IMR-90 (cell line): Measurements from ENCODE around the gene ADAMTS16. TPM values are rescaled to one million over a fixed set of nuclear protein-coding genes. Genes with fewer than 3 reads are reported as not detected.

ENCODE experiments used
- ATAC-seq: fragments of 200-7000 bp; cut with Tn5 transposase; 2 replicates; pipeline ENCODE4 v1.9.1; 2020; ENCODE audit warnings: low read depth, mild to moderate bottlenecking, moderate library complexity
- BruUV-seq: library from RNA; stranded (reverse); fragments of 400-500 nt; replicated peaks from 2 replicates; lab custom pipeline; 2021; lab: Mats Ljungman, UMichigan
- CTCF ChIA-PET: fragments of 300-600 bp; formaldehyde crosslinking; extraction: SDS; loops from one replicate; lab custom pipeline; 2021; ENCODE audit warnings: antibody characterized with exemption; lab: Yijun Ruan, JAX
- POLR2A ChIA-PET: fragments of 300-600 bp; sonication (Branson Sonifier 250); formaldehyde crosslinking; loops from one replicate; lab custom pipeline; 2022; ENCODE audit warnings: antibody characterized with exemption; ENCODE audit not compliant: unreplicated experiment; lab: Charles Lee
- DNase-seq: peaks from one replicate; pipeline ENCODE4 v3.0.0; 2013
- H2AFZ ChIP-seq: replicated peaks from 2 replicates; pipeline ENCODE3; 2013; ENCODE audit warnings: low read length, mild to moderate bottlenecking; ENCODE audit not compliant: poor library complexity
- H2AK5ac ChIP-seq: 2 replicates; pipeline ENCODE4 v1.6.1; 2013; ENCODE audit warnings: low read depth, low read length, inconsistent platforms
- H2AK9ac ChIP-seq: replicated peaks from 2 replicates; pipeline ENCODE3; 2013; ENCODE audit warnings: mild to moderate bottlenecking, low read depth, low read length, moderate library complexity; ENCODE audit not compliant: poor library complexity
- H2BK120ac ChIP-seq: 2 replicates; pipeline ENCODE4 v1.6.1; 2013; ENCODE audit warnings: low read depth, low read length, inconsistent platforms
- H2BK15ac ChIP-seq: 3 replicates; pipeline ENCODE4 v1.6.1; 2013; ENCODE audit warnings: low read depth, low read length, inconsistent platforms
- H2BK20ac ChIP-seq: 2 replicates; pipeline ENCODE4 v1.6.1; 2013; ENCODE audit warnings: low read depth, mild to moderate bottlenecking, inconsistent platforms, low read length, moderate library complexity
- H2BK5ac ChIP-seq: 2 replicates; pipeline ENCODE4 v1.6.1; 2013; ENCODE audit warnings: mild to moderate bottlenecking, low read depth, low read length, inconsistent platforms; ENCODE audit not compliant: poor library complexity, severe bottlenecking
- H3K14ac ChIP-seq: replicated peaks from 2 replicates; pipeline ENCODE4 v1.6.1; 2013; ENCODE audit warnings: low read depth, low read length, inconsistent platforms
- H3K18ac ChIP-seq: 2 replicates; pipeline ENCODE4 v1.6.1; 2013; ENCODE audit warnings: low read depth, low read length, control low read depth
- H3K23ac ChIP-seq: 2 replicates; pipeline ENCODE4 v1.6.1; 2013; ENCODE audit warnings: low read depth, low read length, inconsistent platforms
- H3K27ac ChIP-seq: 2 replicates; pipeline ENCODE4 v1.5.1; 2013; ENCODE audit warnings: mild to moderate bottlenecking, control low read depth, low read length; ENCODE audit not compliant: insufficient read depth
- H3K27me3 ChIP-seq: 2 replicates; pipeline ENCODE4 v1.6.1; 2013; ENCODE audit warnings: low read length; ENCODE audit not compliant: control insufficient read depth, insufficient read depth
- H3K36me3 ChIP-seq: 2 replicates; pipeline ENCODE4 v1.6.1; 2013; ENCODE audit warnings: low read length, mixed read lengths; ENCODE audit not compliant: control insufficient read depth, insufficient read depth
- H3K4ac ChIP-seq: 2 replicates; pipeline ENCODE4 v1.6.1; 2013; ENCODE audit warnings: low read depth, low read length, inconsistent platforms
- H3K4me1 ChIP-seq: 2 replicates; pipeline ENCODE4 v1.6.1; 2013; ENCODE audit warnings: low read length, mixed read lengths; ENCODE audit not compliant: control insufficient read depth, insufficient read depth
- H3K4me2 ChIP-seq: 2 replicates; pipeline ENCODE4 v1.6.1; 2013; ENCODE audit warnings: low read depth, mild to moderate bottlenecking, control low read depth, low read length, moderate library complexity
- H3K4me3 ChIP-seq: 2 replicates; pipeline ENCODE4 v1.5.1; 2013; ENCODE audit warnings: low read depth, mild to moderate bottlenecking, control low read depth, low read length, moderate library complexity; ENCODE audit not compliant: insufficient read depth
- H3K56ac ChIP-seq: 2 replicates; pipeline ENCODE4 v1.6.1; 2013; ENCODE audit warnings: low read length, inconsistent platforms; ENCODE audit not compliant: insufficient read depth; ENCODE audit errors: extremely low read depth
- H3K79me1 ChIP-seq, 2 experiments: 2 replicates each; pipeline ENCODE4 v1.6.1; 2013; ENCODE audit warnings: low read length in 2 of 2, inconsistent platforms in 1 of 2, low read depth in 1 of 2
- H3K9ac ChIP-seq: 2 replicates; pipeline ENCODE4 v1.6.1; 2013; ENCODE audit warnings: low read depth, low read length, control low read depth
- H3K9me1 ChIP-seq: 2 replicates; pipeline ENCODE4 v1.6.1; 2013; ENCODE audit warnings: low read length, inconsistent platforms; ENCODE audit not compliant: insufficient read depth
- H3K9me3 ChIP-seq: 2 replicates; pipeline ENCODE4 v1.6.1; 2013; ENCODE audit warnings: low read length; ENCODE audit not compliant: control insufficient read depth, insufficient read depth
- H4K20me1 ChIP-seq: 2 replicates; pipeline ENCODE4 v1.6.1; 2013; ENCODE audit warnings: low read length, inconsistent platforms; ENCODE audit not compliant: insufficient read depth
- H4K5ac ChIP-seq: 2 replicates; pipeline ENCODE4 v1.6.1; 2013; ENCODE audit warnings: mild to moderate bottlenecking, low read depth, low read length, control low read depth
- H4K8ac ChIP-seq, 2 experiments: 2 replicates each; pipeline ENCODE4 v1.6.1; 2013; ENCODE audit warnings: low read depth in 2 of 2, low read length in 2 of 2, control low read depth in 1 of 2, inconsistent platforms in 1 of 2
- H4K91ac ChIP-seq: 2 replicates; pipeline ENCODE4 v1.6.1; 2013; ENCODE audit warnings: low read depth, low read length, inconsistent platforms; ENCODE audit not compliant: insufficient read depth
- BHLHE40 ChIP-seq: fragments of 150-350 bp; IDR thresholded peaks from 2 replicates; pipeline ENCODE4 v1.6.1; 2016; ENCODE audit warnings: mild to moderate bottlenecking, low read depth, low read length
- CEBPB ChIP-seq: IDR thresholded peaks from 2 replicates; pipeline ENCODE4 v1.6.1; 2012; ENCODE audit warnings: low read depth, low read length, improper control_type of control experiment
- FOS ChIP-seq: fragments of 150-350 bp; IDR thresholded peaks from 2 replicates; pipeline ENCODE4 v1.6.1; 2016; ENCODE audit warnings: low read depth, low read length
- MAFK ChIP-seq: IDR thresholded peaks from 2 replicates; pipeline ENCODE4 v1.6.1; 2012; ENCODE audit warnings: low read depth, low read length, improper control_type of control experiment
- MAZ ChIP-seq: IDR thresholded peaks from 2 replicates; pipeline ENCODE4 v1.6.1; 2012; ENCODE audit warnings: low read depth, mild to moderate bottlenecking, low read length, improper control_type of control experiment, moderate library complexity, borderline replicate concordance
- MXI1 ChIP-seq: IDR thresholded peaks from 2 replicates; pipeline ENCODE4 v1.6.1; 2012; ENCODE audit warnings: low read depth, mild to moderate bottlenecking, low read length, moderate library complexity, borderline replicate concordance
- NFE2L2 ChIP-seq: fragments of 150-350 bp; IDR thresholded peaks from 2 replicates; pipeline ENCODE4 v1.6.1; 2016; ENCODE audit warnings: low read depth, mild to moderate bottlenecking, low read length
- POLR2A ChIP-seq: IDR thresholded peaks from 2 replicates; pipeline ENCODE4 v1.6.1; 2012; ENCODE audit warnings: mild to moderate bottlenecking, low read depth, low read length
- RAD21 ChIP-seq: IDR thresholded peaks from 2 replicates; pipeline ENCODE4 v1.6.1; 2012; ENCODE audit warnings: low read length, improper control_type of control experiment
- RCOR1 ChIP-seq: IDR thresholded peaks from 2 replicates; pipeline ENCODE4 v1.6.1; 2012; ENCODE audit warnings: mild to moderate bottlenecking, low read length, improper control_type of control experiment; ENCODE audit not compliant: insufficient replicate concordance
- RFX5 ChIP-seq: IDR thresholded peaks from 2 replicates; pipeline ENCODE4 v1.8.0; 2012; ENCODE audit warnings: low read depth, mild to moderate bottlenecking, low read length, moderate library complexity
- SMC3 ChIP-seq: fragments of 150-350 bp; IDR thresholded peaks from 2 replicates; pipeline ENCODE4 v1.6.1; 2016; ENCODE audit warnings: low read depth, mild to moderate bottlenecking, antibody characterized with exemption, low read length, moderate library complexity
- WGBS, 2 experiments: methylation state at CpG; one replicate each; pipeline versions ENCODE4 v1.1.5 to v1.1.7; 2013; ENCODE audit warnings: missing lambda C conversion rate in 2 of 2; ENCODE audit not compliant: insufficient read length in 1 of 2; ENCODE audit errors: extremely low coverage in 2 of 2; 5-methylcytosine and 5-hydroxymethylcytosine counted together
- dilution Hi-C: fragments of 300-500 bp; cut with HindIII; formaldehyde crosslinking; loops from one replicate; pipeline ENCODE4 v1.14.3; 2018; ENCODE audit warnings: low sequenced_read_pairs; ENCODE audit not compliant: unreplicated experiment
- in situ Hi-C: fragments of 300-500 bp; cut with MboI; formaldehyde crosslinking; loops from 3 replicates; pipeline ENCODE4 v1.14.3; 2019; ENCODE audit warnings: low sequenced_read_pairs, inconsistent platforms, mixed read lengths
- intact Hi-C: fragments of 100-400 bp; cut with micrococcal nuclease; formaldehyde crosslinking; loops from 2 replicates; pipeline ENCODE4 v1.10.0; 2022
- polyA plus RNA-seq, 3 experiments: library from polyadenylated mRNA; depleted of rRNA; stranded (reverse); fragments of >200 nt; gene quantifications; 2 replicates each; pipeline ENCODE4 v1.2.3, GENCODE V29; 2012; ENCODE audit warnings: low replicate concordance in 1 of 3
- total RNA-seq: library from RNA; depleted of rRNA; stranded (reverse); fragments of >200 nt; gene quantifications from 2 replicates; pipeline ENCODE4 v1.2.3, GENCODE V29; 2012
- TF ChIP-seq, protein P1 (sequence below): conservative IDR thresholded peaks from 2 replicates; pipeline ENCODE4 v1.5.1; 2012; ENCODE audit warnings: mild to moderate bottlenecking, low read depth, low read length, improper control_type of control experiment
- TF ChIP-seq, protein P2 (sequence below): fragments of 150-350 bp; IDR thresholded peaks from 2 replicates; pipeline ENCODE4 v1.6.1; 2016; ENCODE audit warnings: low read depth, mild to moderate bottlenecking, low read length, moderate library complexity, borderline replicate concordance
- TF ChIP-seq, protein P3 (sequence below): fragments of 150-350 bp; IDR thresholded peaks from 2 replicates; pipeline ENCODE4 v1.6.1; 2017; ENCODE audit warnings: mild to moderate bottlenecking, antibody characterized with exemption, low read length, low read depth

Gene ADAMTS16
- total and polyA plus RNA-seq, 2 of the 4 experiments (the other 2 are of a cell fraction), result 0.09 to 0.18 TPM

DNA sequence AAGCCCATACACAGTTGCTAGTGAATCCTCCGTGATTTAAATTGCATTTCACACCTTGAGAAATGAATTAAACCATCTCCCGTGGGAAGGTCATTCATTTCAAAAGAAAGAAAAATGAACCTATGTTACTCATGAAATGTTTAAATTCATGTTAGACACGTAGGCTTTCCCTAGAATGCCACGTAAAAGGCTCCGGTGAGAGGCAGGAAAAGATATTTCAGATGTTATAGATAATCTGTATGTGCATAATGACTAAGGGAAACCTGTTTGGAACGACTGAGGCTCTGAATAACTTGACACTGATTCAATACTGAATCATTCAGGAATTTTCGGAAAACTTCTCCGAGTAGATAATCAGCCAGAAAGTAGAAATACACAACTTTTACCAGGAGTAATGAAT is 148.1 kb downstream of the ADAMTS16 start:
- TF ChIP-seq, protein P1, sequence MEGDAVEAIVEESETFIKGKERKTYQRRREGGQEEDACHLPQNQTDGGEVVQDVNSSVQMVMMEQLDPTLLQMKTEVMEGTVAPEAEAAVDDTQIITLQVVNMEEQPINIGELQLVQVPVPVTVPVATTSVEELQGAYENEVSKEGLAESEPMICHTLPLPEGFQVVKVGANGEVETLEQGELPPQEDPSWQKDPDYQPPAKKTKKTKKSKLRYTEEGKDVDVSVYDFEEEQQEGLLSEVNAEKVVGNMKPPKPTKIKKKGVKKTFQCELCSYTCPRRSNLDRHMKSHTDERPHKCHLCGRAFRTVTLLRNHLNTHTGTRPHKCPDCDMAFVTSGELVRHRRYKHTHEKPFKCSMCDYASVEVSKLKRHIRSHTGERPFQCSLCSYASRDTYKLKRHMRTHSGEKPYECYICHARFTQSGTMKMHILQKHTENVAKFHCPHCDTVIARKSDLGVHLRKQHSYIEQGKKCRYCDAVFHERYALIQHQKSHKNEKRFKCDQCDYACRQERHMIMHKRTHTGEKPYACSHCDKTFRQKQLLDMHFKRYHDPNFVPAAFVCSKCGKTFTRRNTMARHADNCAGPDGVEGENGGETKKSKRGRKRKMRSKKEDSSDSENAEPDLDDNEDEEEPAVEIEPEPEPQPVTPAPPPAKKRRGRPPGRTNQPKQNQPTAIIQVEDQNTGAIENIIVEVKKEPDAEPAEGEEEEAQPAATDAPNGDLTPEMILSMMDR, result no peak
- TF ChIP-seq, protein P2, sequence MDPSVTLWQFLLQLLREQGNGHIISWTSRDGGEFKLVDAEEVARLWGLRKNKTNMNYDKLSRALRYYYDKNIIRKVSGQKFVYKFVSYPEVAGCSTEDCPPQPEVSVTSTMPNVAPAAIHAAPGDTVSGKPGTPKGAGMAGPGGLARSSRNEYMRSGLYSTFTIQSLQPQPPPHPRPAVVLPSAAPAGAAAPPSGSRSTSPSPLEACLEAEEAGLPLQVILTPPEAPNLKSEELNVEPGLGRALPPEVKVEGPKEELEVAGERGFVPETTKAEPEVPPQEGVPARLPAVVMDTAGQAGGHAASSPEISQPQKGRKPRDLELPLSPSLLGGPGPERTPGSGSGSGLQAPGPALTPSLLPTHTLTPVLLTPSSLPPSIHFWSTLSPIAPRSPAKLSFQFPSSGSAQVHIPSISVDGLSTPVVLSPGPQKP, result no peak
- TF ChIP-seq BHLHE40 (no peak), FOS (no peak), MAFK (no peak), RCOR1 (no peak), CEBPB (no peak), SMC3 (no peak), RFX5 (no peak), MAZ (no peak), MXI1 (no peak), RAD21 (no peak), NFE2L2 (no peak), POLR2A (no peak)
- TF ChIP-seq, protein P3, sequence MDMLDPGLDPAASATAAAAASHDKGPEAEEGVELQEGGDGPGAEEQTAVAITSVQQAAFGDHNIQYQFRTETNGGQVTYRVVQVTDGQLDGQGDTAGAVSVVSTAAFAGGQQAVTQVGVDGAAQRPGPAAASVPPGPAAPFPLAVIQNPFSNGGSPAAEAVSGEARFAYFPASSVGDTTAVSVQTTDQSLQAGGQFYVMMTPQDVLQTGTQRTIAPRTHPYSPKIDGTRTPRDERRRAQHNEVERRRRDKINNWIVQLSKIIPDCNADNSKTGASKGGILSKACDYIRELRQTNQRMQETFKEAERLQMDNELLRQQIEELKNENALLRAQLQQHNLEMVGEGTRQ, result no peak
- Histone ChIP-seq H2BK120ac (no peak overlapping the region), H2BK20ac (no peak overlapping the region), H3K18ac (no peak overlapping the region), H4K5ac (no peak overlapping the region), H4K20me1 (no peaks in the 10 kb centered on the region), H3K27ac (no peak overlapping the region), H3K4ac (no peak overlapping the region), H3K27me3 (no peaks in the 10 kb centered on the region), H3K79me1 (no peaks in the 10 kb centered on the region), H3K4me2 (no peak overlapping the region), H2BK15ac (no peak overlapping the region), H3K9me1 (no peaks in the 10 kb centered on the region), H4K91ac (no peak overlapping the region), H2AFZ (no peak overlapping the region), H3K9ac (no peak overlapping the region), H3K14ac (no peak overlapping the region), H3K23ac (no peak overlapping the region), H3K4me1 (no peaks in the 10 kb centered on the region), H4K8ac (no peak overlapping the region), H3K56ac (no peak overlapping the region), H2BK5ac (no peak overlapping the region), H3K4me3 (no peak overlapping the region), H3K36me3 (no peaks in the 10 kb centered on the region), H2AK5ac (no peak overlapping the region), H3K9me3 (0 out of 2 replicates have a peak, but pooled peaks cover 7% of the 10 kb centered on the region), H2AK9ac (no peak overlapping the region)
- WGBS, 2 experiments, result no CpG with 5 or more reads among the region's 8 CpGs
- dilution Hi-C loops (no loop called here), intact Hi-C loops (no loop called here), in situ Hi-C loops (no loop called here)
- POLR2A ChIA-PET, result no interaction called here
- BruUV-seq, result no TSS peak
- peak; percentile 10 for DNase-seq
- no peak for ATAC-seq
- CTCF ChIA-PET, result no interaction called here
